T-cell (primary cell): ENCODE data around the gene KIFC1. TPM values are rescaled to one million over a fixed set of nuclear protein-coding genes. Genes with fewer than 3 reads are reported as not detected.

Experiments used
- ATAC-seq, 4 experiments: fragments of 200-7000 bp in 3 of 4; fragments of 150-1000 bp in 1 of 4; cut with Tn5 transposase; replicated peaks in 1 of 4; 1 replicate in 3 of 4; 2 replicates in 1 of 4; pipeline ENCODE4 v1.10.0; 2021; ENCODE audit warnings: moderate library complexity in 3 of 4, mild to moderate bottlenecking in 2 of 4, moderate number of reproducible peaks in 1 of 4
- CTCF ChIA-PET, 2 donors: fragments of 300-600 bp; sonication (Branson Sonifier 250); formaldehyde crosslinking; loops; one replicate each; lab custom pipeline; 2022; ENCODE audit warnings: antibody characterized with exemption in 2 of 2; lab: Charles Lee
- POLR2A ChIA-PET, 2 donors: fragments of 300-600 bp; sonication (Branson Sonifier 250); formaldehyde crosslinking; loops; one replicate each; lab custom pipeline; 2022; ENCODE audit warnings: antibody characterized with exemption in 2 of 2; lab: Charles Lee
- DNase-seq, 35 experiments: peaks; one replicate each; pipeline versions ENCODE4 v3.0.0 to v3.0.0-alpha.2; 2013 to 2023
- H3K27ac ChIP-seq: one replicate; pipeline ENCODE4 v1.5.1; 2013; ENCODE audit warnings: low read length
- H3K27me3 ChIP-seq, 2 experiments: replicated peaks in 1 of 2; 1 replicate in 1 of 2; 2 replicates in 1 of 2; pipeline versions ENCODE4 v1.6.1 to v1.7.0; 2013; ENCODE audit warnings: low read length in 1 of 2, mixed read lengths in 1 of 2; ENCODE audit not compliant: control insufficient read depth in 2 of 2, insufficient read depth in 2 of 2; ENCODE audit errors: extremely low read depth in 1 of 2
- H3K36me3 ChIP-seq, 2 donors: 1 replicate in 1 of 2; 2 replicates in 1 of 2; pipeline versions ENCODE4 v1.6.1 to v1.7.0; 2013; ENCODE audit warnings: low read length in 1 of 2; ENCODE audit not compliant: control insufficient read depth in 2 of 2, insufficient read depth in 1 of 2; ENCODE audit errors: extremely low read depth in 1 of 2
- H3K4me1 ChIP-seq, 2 experiments: 1 replicate in 1 of 2; 2 replicates in 1 of 2; pipeline versions ENCODE4 v1.6.1 to v1.7.0; 2013; ENCODE audit warnings: low read length in 2 of 2, mixed read lengths in 1 of 2; ENCODE audit not compliant: insufficient read depth in 2 of 2, control insufficient read depth in 1 of 2; ENCODE audit errors: extremely low read depth in 1 of 2
- H3K4me3 ChIP-seq, 2 donors: 1 replicate in 1 of 2; 2 replicates in 1 of 2; pipeline versions ENCODE4 v1.5.1 to v1.7.0; 2013; ENCODE audit warnings: mild to moderate bottlenecking in 2 of 2, low read length in 1 of 2, moderate library complexity in 1 of 2; ENCODE audit not compliant: control insufficient read depth in 1 of 2; ENCODE audit errors: extremely low read depth in 1 of 2
- H3K9me3 ChIP-seq: 2 replicates; pipeline ENCODE4 v1.7.0; 2013
- H3K27ac Mint-ChIP-seq, 2 donors: one replicate each; pipeline ENCODE4 v1.8.0; 2020 to 2021; ENCODE audit warnings: mild to moderate bottlenecking in 2 of 2, mixed read lengths in 2 of 2
- H3K27me3 Mint-ChIP-seq, 2 donors: one replicate each; pipeline ENCODE4 v1.8.0; 2021 to 2022; ENCODE audit warnings: mixed read lengths in 2 of 2
- H3K36me3 Mint-ChIP-seq: one replicate; pipeline ENCODE4 v1.8.0; 2021; ENCODE audit warnings: mixed read lengths
- H3K4me1 Mint-ChIP-seq, 3 donors: one replicate each; pipeline ENCODE4 v1.8.0; 2020 to 2022; ENCODE audit warnings: mixed read lengths in 3 of 3, mild to moderate bottlenecking in 1 of 3
- H3K4me3 Mint-ChIP-seq, 3 donors: one replicate each; pipeline ENCODE4 v1.8.0; 2020 to 2022; ENCODE audit warnings: mild to moderate bottlenecking in 3 of 3, mixed read lengths in 3 of 3, moderate library complexity in 3 of 3
- H3K9me3 Mint-ChIP-seq, 3 donors: one replicate each; pipeline ENCODE4 v1.8.0; 2020 to 2022; ENCODE audit warnings: mixed read lengths in 3 of 3
- WGBS: methylation state at CpG from one replicate; pipeline ENCODE4 v1.1.5; 2013; ENCODE audit warnings: missing lambda C conversion rate; ENCODE audit not compliant: insufficient coverage; 5-methylcytosine and 5-hydroxymethylcytosine counted together
- total RNA-seq, 35 experiments: library from RNA in 6 of 35; stranded (reverse) in 6 of 35; fragments of 120-200 nt in 1 of 35; gene quantifications; one replicate each; pipeline versions ENCODE4 v1.2.1 to v1.2.4 and lab custom pipeline; 2013 to 2026

KIFC1 gene
- total RNA-seq, 5 donors from 2014 or later (not counting 1 experiment from before 2014, with no cell fraction given): 1.1 to 2.9 (median 1.8) TPM

- Histone ChIP-seq H3K9me3 (no peaks in the 10 kb centered on the region), H3K4me1 (peaks cover 23 to 80% of the 10 kb centered on the region in 2 experiments), H3K27ac (peak overlapping the region; percentile 98), H3K4me3 (peak overlapping the region; percentile 86 to 91), H3K36me3 (peaks cover 0 to 46% of the 10 kb centered on the region in 2 donors), H3K27me3 (no peaks in the 10 kb centered on the region)
- H3K27ac Mint-ChIP-seq: peak overlapping the region; percentile 96 to 99
- ChIA-PET CTCF (interaction anchor here in 1 of 2 donors (0.6 to 1.6 kb wide), 3 partner anchors 8 to 27 kb away, joined by 3 to 12 read pairs (median 7); no protein-coding TSS in a partner anchor), POLR2A (interaction anchor here in 1 of 2 donors (0.6 kb wide), 2 partner anchors 13 to 104 kb away, joined by 4 to 5 read pairs; no protein-coding TSS in a partner anchor)
- H3K9me3 Mint-ChIP-seq: no peaks in the 10 kb centered on the region
- peak overlapping the region; percentile 92 to 94 (median 94) for H3K4me3 Mint-ChIP-seq
- no peak for ATAC-seq
- DNase-seq: peak in 3 of 35 experiments; percentile 32 to 44 (median 38)
- 0% methylated on average over 14 of the region's 25 CpGs for WGBS
- H3K27me3 Mint-ChIP-seq: no peaks in the 10 kb centered on the region
- peaks cover 34% of the 10 kb centered on the region for H3K36me3 Mint-ChIP-seq
- peaks cover 73 to 88% (median 84%) of the 10 kb centered on the region in 3 donors for H3K4me1 Mint-ChIP-seq
These were observed 25.7 kb downstream of the KIFC1 start for GRCh38 chr6:33417128-33417902.

- under 1% methylated on average over 39 of the region's 51 CpGs for WGBS
- ChIA-PET POLR2A (interaction anchor here in 1 of 2 donors (0.6 to 1.2 kb wide), 3 partner anchors 12 to 152 kb away, joined by 3 to 5 read pairs (median 3); no protein-coding TSS in a partner anchor), CTCF (interaction anchor here in 1 of 2 donors (1.3 to 1.6 kb wide), 3 partner anchors 11 to 36 kb away, joined by 3 to 12 read pairs (median 3); partner anchors contain the start of gene ZBTB9)
- H3K4me1 ChIP-seq: peaks cover 23 to 72% of the 10 kb centered on the region in 2 experiments
- no peaks in the 10 kb centered on the region for H3K9me3 Mint-ChIP-seq
- H3K4me3 Mint-ChIP-seq: peak within 1 kb of the TSS; percentile 92 to 94 (median 94)
- peaks cover 0 to 38% of the 10 kb centered on the region in 2 donors for H3K36me3 ChIP-seq
- peaks cover 65 to 84% (median 79%) of the 10 kb centered on the region in 3 donors for H3K4me1 Mint-ChIP-seq
- peak; percentile 95 to 100 (median 99) for DNase-seq
- H3K4me3 ChIP-seq: peak within 1 kb of the TSS; percentile 86 to 91
- no peaks in the 10 kb centered on the region for H3K27me3 Mint-ChIP-seq
- H3K27ac ChIP-seq: peak within 1 kb of the TSS; percentile 98
- H3K9me3 ChIP-seq: no peaks in the 10 kb centered on the region
- peaks cover 28% of the 10 kb centered on the region for H3K36me3 Mint-ChIP-seq
- ATAC-seq: peak; percentile 86 to 92 (median 92)
- H3K27me3 ChIP-seq: no peaks in the 10 kb centered on the region
- H3K27ac Mint-ChIP-seq: peak within 1 kb of the TSS; percentile 96 to 99
These were observed 26.5 kb downstream of the KIFC1 start, which contains the start of gene CUTA for GRCh38 chr6:33417903-33418689. TSS of gene CUTA (minus strand) at chr6:33418107. CDS start at chr6:33418000, 107 bp downstream.

- WGBS: 39% methylated on average over 6 of the region's 8 CpGs
- CTCF ChIA-PET: interaction anchor here (1.1 to 1.6 kb wide), 3 partner anchors 11 to 35 kb away, joined by 3 to 12 read pairs (median 3); partner anchors contain the start of gene ZBTB9 (in 1 of the 2)
- POLR2A ChIA-PET: interaction anchor here in 1 of 2 donors (1.0 to 1.2 kb wide), 2 partner anchors 141 to 152 kb away, joined by 3 read pairs; no protein-coding TSS in a partner anchor
- no peak for ATAC-seq
- peaks cover 59 to 84% (median 72%) of the 10 kb centered on the region in 3 donors for H3K4me1 Mint-ChIP-seq
- H3K4me1 ChIP-seq: peaks cover 23 to 65% of the 10 kb centered on the region in 2 experiments
- H3K27ac Mint-ChIP-seq: peak overlapping the region; percentile 96 to 99
- peak overlapping the region; percentile 92 to 94 (median 94) for H3K4me3 Mint-ChIP-seq
- no peaks in the 10 kb centered on the region for H3K9me3 Mint-ChIP-seq
- peaks cover 22% of the 10 kb centered on the region for H3K36me3 Mint-ChIP-seq
- H3K27me3 Mint-ChIP-seq: no peaks in the 10 kb centered on the region
- peak in 25 of 35 experiments; percentile 30 to 83 (median 51) for DNase-seq
- H3K9me3 ChIP-seq: no peaks in the 10 kb centered on the region
- peak overlapping the region; percentile 98 for H3K27ac ChIP-seq
- no peaks in the 10 kb centered on the region for H3K27me3 ChIP-seq
- peaks cover 0 to 31% of the 10 kb centered on the region in 2 donors for H3K36me3 ChIP-seq
- H3K4me3 ChIP-seq: peak overlapping the region; percentile 58 to 86
These were observed 27.2 kb downstream of the KIFC1 start for GRCh38 chr6:33418690-33419291.

- peak in 18 of 35 experiments; percentile 14 to 57 (median 45) for DNase-seq
- H3K4me1 ChIP-seq: peaks cover 24 to 62% of the 10 kb centered on the region in 2 experiments
These were observed 28.2 kb downstream of the KIFC1 start, which contains the start of gene SYNGAP1 for GRCh38 chr6:33419580-33420490. TSS of gene SYNGAP1 (plus strand) at chr6:33420065. CDS start at chr6:33420265, 200 bp downstream.

More at GRCh38 chr6:33419580-33420490, 28.2 kb downstream of the KIFC1 start, which contains the start of gene SYNGAP1:
- Mint-ChIP-seq H3K4me1 (peaks cover 59 to 84% (median 74%) of the 10 kb centered on the region in 3 donors), H3K36me3 (peaks cover 13% of the 10 kb centered on the region), H3K27ac (peak within 1 kb of the TSS; percentile 96 to 99), H3K9me3 (no peaks in the 10 kb centered on the region), H3K4me3 (peak within 1 kb of the TSS; percentile 92 to 94 (median 94)), H3K27me3 (no peaks in the 10 kb centered on the region)
- ChIA-PET CTCF (interaction anchor here in 1 of 2 donors (1.1 kb wide), 1 partner anchor 29 kb away, joined by 3 read pairs; no protein-coding TSS in a partner anchor), POLR2A (interaction anchor here in 1 of 2 donors (0.6 to 1.2 kb wide), 3 partner anchors 107 to 151 kb away, joined by 3 to 4 read pairs (median 3); no protein-coding TSS in a partner anchor)
- no peak for ATAC-seq
- Histone ChIP-seq H3K9me3 (no peaks in the 10 kb centered on the region), H3K27ac (peak within 1 kb of the TSS; percentile 98), H3K4me3 (peak within 1 kb of the TSS; percentile 18 to 58), H3K36me3 (peaks cover 0 to 21% of the 10 kb centered on the region in 2 donors), H3K27me3 (no peaks in the 10 kb centered on the region)
- 4% methylated on average over 5 of the region's 22 CpGs for WGBS
